ENCODE data around the gene ANK2. TPM values are rescaled to one million over a fixed set of nuclear protein-coding genes. Genes with fewer than 3 reads are reported as not detected.

The ANK2 gene
- total and polyA plus RNA-seq, 2 donors from 2014 or later, result 21.1 to 125 TPM

DNA sequence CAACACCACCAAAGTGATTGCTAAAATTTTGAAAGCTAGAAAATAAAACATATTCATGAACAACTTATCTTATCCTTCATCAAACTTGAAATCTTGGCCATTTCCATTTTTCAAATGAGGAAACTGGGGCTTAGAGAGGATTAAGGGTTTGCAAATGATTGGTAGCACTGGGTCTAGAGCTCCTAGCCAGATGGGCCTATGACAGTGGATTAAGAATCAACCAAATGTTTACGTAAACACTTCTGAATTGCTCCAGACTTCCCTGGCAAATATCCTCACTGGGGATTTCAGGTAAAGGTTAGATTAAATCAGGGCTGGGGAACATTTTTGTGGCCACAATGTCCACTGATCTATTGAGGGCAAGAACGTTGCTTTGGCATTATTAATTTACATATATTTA lies 241.2 kb downstream of the ANK2 start:
- DNase-seq (no peak), FAIRE-seq (no peak)
- TF ChIP-seq, protein P1, sequence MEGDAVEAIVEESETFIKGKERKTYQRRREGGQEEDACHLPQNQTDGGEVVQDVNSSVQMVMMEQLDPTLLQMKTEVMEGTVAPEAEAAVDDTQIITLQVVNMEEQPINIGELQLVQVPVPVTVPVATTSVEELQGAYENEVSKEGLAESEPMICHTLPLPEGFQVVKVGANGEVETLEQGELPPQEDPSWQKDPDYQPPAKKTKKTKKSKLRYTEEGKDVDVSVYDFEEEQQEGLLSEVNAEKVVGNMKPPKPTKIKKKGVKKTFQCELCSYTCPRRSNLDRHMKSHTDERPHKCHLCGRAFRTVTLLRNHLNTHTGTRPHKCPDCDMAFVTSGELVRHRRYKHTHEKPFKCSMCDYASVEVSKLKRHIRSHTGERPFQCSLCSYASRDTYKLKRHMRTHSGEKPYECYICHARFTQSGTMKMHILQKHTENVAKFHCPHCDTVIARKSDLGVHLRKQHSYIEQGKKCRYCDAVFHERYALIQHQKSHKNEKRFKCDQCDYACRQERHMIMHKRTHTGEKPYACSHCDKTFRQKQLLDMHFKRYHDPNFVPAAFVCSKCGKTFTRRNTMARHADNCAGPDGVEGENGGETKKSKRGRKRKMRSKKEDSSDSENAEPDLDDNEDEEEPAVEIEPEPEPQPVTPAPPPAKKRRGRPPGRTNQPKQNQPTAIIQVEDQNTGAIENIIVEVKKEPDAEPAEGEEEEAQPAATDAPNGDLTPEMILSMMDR (IDR thresholded peaks at IDR 0.05; ENCODE audit: borderline replicate concordance, extremely low read depth, insufficient read depth), result no peak
- intact Hi-C loops (cut with DNase I), result no loop called here
- H3K9me3 ChIP-seq (ENCODE audit: control insufficient read depth in 2 of 3, insufficient read depth in 1 of 3, low read length in 3 of 3), result no peaks in the 10 kb centered on the region
- H3K4me1 ChIP-seq (ENCODE audit: control insufficient read depth in 2 of 3, insufficient read depth in 2 of 3, low read depth in 1 of 3, low read length in 3 of 3), result peaks cover 0 to 5% (median 5%) of the 10 kb centered on the region in 3 donors
- no peak overlapping the region for H3K4me3 ChIP-seq (ENCODE audit: low read length in 3 of 3)
- H3K36me3 ChIP-seq (ENCODE audit: control insufficient read depth in 2 of 3, insufficient read depth in 3 of 3, low read length in 3 of 3), result peaks cover 0 to 6% (median 0%) of the 10 kb centered on the region in 3 donors
- peak overlapping the region in 1 of 2 donors; percentile 12 for H3K27ac ChIP-seq (ENCODE audit: low read depth in 2 of 2, low read length in 2 of 2)
- H3K9ac ChIP-seq (ENCODE audit: low read length in 3 of 3), result no peak overlapping the region
- H3K27me3 ChIP-seq (ENCODE audit: control insufficient read depth, insufficient read depth, low read length), result no peaks in the 10 kb centered on the region

DNA sequence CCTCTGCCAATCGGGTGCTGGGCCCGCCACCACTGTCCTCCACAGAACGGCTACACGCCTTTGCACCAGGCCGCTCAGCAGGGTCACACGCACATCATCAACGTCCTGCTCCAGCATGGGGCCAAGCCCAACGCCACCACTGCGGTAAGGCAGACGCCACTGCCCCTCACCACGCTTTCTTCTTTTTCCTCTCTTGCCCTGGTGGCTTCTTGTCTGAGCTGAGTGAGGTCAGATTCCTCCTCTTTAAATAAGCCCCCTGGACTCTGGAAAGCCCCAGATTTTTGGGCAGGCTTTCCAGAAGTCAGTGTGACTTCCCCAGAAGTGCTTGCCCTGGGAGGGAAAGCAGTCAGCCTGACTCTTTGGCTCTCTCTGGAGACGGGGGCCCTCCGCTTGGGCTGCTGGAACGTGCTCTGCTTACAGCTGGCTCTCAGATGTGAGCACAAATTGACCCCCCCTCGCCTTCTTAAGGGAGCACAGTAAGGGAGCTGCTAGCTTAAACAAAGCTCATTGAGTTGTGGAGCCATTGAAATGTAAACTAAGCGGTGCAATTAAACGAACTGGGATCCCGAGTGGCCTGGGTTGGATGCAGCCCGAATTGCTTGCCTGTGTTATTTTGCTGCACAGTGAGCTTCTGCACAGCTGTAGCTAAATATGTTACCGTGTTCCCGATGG lies 243.1 kb downstream of the ANK2 start:
- H3K4me1 ChIP-seq (ENCODE audit: control insufficient read depth in 2 of 3, insufficient read depth in 2 of 3, low read depth in 1 of 3, low read length in 3 of 3), result peaks cover 0 to 5% (median 5%) of the 10 kb centered on the region in 3 donors
- peak overlapping the region; percentile 0 to 46 (median 35) for H3K4me3 ChIP-seq (ENCODE audit: low read length in 3 of 3)
- H3K27me3 ChIP-seq (ENCODE audit: control insufficient read depth, insufficient read depth, low read length), result no peaks in the 10 kb centered on the region
- intact Hi-C loops (cut with DNase I), result no loop called here
- DNase-seq (peak; percentile 36 to 89 (median 61)), FAIRE-seq (no peak)
- H3K9ac ChIP-seq (ENCODE audit: low read length in 3 of 3), result no peak overlapping the region
- H3K27ac ChIP-seq (ENCODE audit: low read depth in 2 of 2, low read length in 2 of 2), result peak overlapping the region; percentile 36 to 67
- peaks cover 0 to 5% (median 0%) of the 10 kb centered on the region in 3 donors for H3K36me3 ChIP-seq (ENCODE audit: control insufficient read depth in 2 of 3, insufficient read depth in 3 of 3, low read length in 3 of 3)
- TF ChIP-seq, protein P1 (IDR thresholded peaks at IDR 0.05; ENCODE audit: borderline replicate concordance, extremely low read depth, insufficient read depth), result no peak
- H3K9me3 ChIP-seq (ENCODE audit: control insufficient read depth in 2 of 3, insufficient read depth in 1 of 3, low read length in 3 of 3), result no peaks in the 10 kb centered on the region

DNA sequence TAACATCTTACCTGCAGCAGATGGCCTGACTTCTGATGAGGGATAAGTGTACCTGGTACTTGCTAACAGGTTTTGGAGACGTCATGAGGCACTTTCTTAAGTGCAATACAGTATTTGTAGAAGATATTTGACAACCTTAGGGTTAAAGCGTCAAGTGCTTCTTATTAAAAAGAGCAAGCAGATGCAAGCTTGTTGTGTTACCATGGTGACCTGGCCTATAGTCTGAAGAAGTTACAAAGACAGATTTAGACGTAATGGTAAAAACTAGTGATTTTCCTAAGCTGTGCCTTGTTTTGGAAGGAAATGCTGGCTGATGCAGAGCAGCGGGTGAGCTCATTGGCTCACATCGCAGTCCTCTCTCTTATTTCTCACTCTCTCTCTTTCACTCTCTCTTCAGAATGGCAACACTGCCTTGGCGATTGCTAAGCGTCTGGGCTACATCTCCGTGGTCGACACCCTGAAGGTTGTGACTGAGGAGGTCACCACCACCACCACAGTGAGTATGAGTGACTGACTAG lies 243.6 kb downstream of the ANK2 start:
- Histone ChIP-seq H3K9me3 (ENCODE audit: control insufficient read depth in 2 of 3, insufficient read depth in 1 of 3, low read length in 3 of 3) (no peaks in the 10 kb centered on the region), H3K27me3 (ENCODE audit: control insufficient read depth, insufficient read depth, low read length) (no peaks in the 10 kb centered on the region), H3K4me1 (ENCODE audit: control insufficient read depth in 2 of 3, insufficient read depth in 2 of 3, low read depth in 1 of 3, low read length in 3 of 3) (peaks cover 0 to 5% (median 5%) of the 10 kb centered on the region in 3 donors), H3K4me3 (ENCODE audit: low read length in 3 of 3) (peak overlapping the region; percentile 5 to 46 (median 35)), H3K27ac (ENCODE audit: low read depth in 2 of 2, low read length in 2 of 2) (no peak overlapping the region), H3K9ac (ENCODE audit: low read length in 3 of 3) (peak overlapping the region in 1 of 3 donors; percentile 27), H3K36me3 (ENCODE audit: control insufficient read depth in 2 of 3, insufficient read depth in 3 of 3, low read length in 3 of 3) (no peaks in the 10 kb centered on the region)
- no peak for FAIRE-seq
- DNase-seq, result peak in 3 of 5 donors; percentile 14 to 83 (median 47)
- TF ChIP-seq, protein P1 (IDR thresholded peaks at IDR 0.05; ENCODE audit: borderline replicate concordance, extremely low read depth, insufficient read depth), result no peak
- intact Hi-C loops (cut with DNase I), result no loop called here
